GOT3 (cell line): ENCODE measurements around the gene SIDT2.
"Not testable (repeated sequence)": the region's sequence is repeated elsewhere in the genome, so short reads cannot be mapped to it uniquely, and the experiment has no call there.

Experiments
- DNase-seq: peaks from one replicate; lab custom pipeline; 2025; ENCODE audit warnings: mixed read lengths; lab: John Stamatoyannopoulos, UW

SIDT2 gene

DNA sequence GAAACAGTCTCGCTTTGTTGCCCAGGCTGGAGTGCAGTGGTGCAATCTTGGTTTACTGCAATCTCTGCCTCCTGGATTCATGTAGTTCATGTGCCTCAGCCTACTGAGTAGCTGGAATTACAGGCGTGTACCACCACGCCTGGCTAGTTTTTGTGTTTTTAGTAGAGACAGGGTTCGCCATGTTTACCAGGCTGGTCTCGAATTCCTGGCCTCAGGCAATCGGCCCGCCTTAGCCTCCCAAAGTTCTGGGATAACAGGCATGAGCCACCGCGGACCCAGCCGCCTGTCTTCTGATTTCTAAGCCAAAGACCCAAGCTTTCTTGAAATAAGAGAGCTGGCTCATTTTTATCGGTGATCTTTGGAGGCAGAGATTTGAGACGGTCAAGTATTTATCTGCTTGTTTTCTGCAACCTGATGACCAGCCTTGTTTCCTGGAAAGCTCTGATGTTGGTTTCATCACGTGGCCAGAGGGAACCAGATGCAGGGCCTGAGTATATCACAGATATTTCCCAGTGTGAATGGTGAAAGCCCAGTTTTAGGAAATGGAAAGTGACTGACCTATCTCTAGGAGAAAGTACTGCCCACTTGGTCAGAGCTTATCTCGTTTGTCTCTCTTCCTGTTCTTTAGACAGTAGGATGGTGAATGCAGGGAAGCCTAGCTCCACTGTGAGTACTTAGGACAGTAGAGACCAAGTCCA lies 5.7 kb upstream of the SIDT2 start:
- DNase-seq = no peak

DNA sequence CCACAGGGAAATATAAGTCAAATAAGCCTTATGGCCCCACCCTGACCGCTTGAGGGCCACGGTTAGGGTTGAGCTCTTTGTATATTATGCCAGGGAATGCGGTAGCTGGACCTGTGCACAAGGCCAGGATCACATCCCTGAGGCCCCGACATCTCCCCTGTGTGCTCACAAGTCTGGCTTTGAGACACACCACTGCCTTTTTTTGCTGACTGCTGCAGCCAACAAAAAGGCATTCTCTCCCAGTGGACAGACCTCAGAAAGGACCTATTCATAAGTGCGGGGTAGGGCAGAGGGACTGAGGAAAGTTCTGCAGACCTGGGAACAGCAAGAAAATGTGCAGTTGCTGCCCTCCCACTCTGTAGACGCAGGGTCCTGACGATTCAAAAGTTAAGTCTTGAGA lies 3.4 kb upstream of the SIDT2 start:
- DNase-seq = no peak

DNA sequence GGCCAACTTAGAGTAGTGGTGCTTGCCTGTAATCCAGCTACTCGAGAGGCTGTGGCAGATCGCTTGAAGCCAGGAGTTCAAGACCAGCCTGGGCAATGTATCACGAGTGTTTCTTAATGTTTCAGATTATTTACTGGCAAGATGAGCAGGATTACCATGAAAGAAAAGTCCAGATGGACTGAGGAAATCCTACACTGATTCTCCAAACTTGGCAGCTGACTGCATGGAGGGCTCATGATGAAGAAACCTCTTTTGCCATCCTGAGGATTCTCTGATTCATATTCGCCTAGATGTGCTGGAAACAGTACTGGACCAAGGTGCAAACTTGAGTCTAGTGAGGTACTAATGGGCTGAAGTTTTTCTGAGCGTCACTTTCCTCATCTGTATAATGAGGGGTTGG lies 2.8 kb upstream of the SIDT2 start:
- DNase-seq = no peak

DNA sequence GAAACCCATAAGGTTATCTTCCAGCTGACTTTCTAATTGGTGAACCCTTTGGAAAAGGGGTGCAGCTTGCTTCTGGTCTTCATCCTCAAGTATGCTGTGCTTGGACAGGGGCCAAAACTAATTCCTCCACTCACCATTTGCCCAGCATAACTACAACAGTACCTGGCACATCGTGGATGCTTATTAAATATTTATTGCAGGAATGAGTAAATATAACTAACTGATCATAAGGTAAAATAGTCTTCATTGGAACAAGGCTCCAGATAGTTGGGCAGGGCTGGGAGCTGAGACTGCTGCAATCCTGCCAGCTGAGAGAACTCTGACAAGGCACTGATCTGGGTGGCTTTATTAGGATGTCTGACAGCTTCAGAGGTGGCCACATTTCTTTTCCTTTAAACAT lies 2.4 kb upstream of the SIDT2 start:
- DNase-seq = no peak

DNA sequence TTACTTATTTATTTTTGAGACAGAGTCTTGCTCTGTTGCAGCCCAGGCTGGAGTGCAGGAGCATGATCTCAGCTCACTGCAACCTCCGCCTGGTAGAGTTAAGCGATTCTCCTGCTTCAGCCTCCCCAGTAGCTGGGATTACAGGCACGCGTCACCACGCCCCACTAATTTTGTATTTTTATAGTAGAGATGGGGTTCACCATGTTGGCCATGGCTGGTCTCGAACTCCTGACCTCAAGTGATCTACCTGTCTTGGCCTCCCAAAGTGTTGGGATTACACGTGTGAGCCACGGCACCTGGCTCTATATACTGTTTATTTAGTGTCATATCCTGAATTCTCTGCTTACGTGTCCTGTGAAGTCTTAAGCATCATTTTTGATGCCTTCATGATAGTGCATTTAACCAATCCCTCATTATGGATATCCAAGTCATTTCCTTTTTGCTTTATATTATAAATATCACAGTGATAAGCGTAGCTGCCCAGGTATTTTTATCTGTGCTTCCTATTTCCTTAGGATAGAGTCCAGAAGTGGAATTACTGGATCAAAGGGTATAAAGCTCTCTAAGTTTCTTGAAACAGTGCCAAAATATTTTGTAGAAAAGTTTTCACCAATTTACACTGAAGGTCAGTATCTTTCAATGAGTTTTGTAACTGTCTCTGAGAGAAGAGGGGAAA lies 871 bp upstream of the SIDT2 start:
- no peak for DNase-seq

DNA sequence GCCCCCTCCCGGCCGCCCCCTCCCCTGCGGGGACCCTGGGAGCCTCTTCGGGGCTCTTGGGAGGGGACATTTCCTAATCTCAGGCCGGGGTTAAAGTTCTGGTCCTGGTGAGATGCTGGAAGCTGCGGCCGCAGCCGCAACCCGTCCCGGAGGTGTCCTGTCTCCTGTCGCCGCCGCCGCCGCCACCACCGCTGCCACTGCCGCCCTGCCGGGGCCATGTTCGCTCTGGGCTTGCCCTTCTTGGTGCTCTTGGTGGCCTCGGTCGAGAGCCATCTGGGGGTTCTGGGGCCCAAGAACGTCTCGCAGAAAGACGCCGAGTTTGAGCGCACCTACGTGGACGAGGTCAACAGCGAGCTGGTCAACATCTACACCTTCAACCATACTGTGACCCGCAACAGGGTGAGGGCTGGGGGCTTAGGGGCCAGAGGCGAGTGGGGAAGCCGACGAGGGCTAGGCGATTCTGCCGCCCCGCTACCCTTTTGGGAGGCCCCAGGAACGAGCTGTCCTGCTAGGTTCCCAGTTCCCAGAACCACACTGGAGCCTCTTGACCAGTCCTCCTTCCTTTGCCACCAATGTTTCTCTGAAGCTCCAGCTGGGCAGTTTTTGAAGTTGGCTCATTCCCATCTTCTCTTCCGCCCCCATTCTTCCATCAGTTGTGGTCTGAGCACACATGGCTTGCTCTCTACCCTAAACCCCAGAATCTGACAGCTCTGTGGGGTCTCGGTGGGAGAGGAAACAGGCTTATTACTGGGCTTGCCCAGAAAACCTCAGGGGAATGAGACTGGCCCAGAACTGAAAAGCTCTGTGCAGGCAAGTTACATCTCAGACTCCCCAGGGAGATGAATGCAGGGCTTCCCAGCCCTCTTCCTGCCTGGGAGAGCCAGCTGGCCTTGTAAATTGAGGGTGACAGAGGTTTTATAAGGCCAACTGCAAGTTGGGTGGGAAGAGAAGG lies 781 bp downstream of the SIDT2 start:
- DNase-seq = no peak

DNA sequence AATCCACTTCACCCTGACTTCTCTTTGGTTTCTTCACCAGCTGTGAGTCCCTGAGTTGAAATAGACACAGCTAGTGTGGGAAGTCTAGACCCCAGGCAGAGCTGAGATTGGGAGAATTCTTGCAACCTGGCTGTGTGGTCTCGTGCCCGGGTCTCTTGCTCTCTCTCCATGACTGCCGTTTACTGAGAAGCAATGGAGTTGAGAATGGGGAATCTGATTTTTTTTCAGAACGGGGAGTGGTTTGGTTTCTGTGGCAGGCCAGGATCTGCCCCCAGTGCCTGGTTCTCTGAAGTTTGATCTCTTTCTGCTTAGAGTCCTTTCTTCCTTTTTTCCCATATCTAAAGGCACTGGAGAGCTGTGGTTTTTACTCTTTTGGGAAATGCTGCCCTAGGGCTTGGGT lies 1.5 kb downstream of the SIDT2 start:
- no peak for DNase-seq

DNA sequence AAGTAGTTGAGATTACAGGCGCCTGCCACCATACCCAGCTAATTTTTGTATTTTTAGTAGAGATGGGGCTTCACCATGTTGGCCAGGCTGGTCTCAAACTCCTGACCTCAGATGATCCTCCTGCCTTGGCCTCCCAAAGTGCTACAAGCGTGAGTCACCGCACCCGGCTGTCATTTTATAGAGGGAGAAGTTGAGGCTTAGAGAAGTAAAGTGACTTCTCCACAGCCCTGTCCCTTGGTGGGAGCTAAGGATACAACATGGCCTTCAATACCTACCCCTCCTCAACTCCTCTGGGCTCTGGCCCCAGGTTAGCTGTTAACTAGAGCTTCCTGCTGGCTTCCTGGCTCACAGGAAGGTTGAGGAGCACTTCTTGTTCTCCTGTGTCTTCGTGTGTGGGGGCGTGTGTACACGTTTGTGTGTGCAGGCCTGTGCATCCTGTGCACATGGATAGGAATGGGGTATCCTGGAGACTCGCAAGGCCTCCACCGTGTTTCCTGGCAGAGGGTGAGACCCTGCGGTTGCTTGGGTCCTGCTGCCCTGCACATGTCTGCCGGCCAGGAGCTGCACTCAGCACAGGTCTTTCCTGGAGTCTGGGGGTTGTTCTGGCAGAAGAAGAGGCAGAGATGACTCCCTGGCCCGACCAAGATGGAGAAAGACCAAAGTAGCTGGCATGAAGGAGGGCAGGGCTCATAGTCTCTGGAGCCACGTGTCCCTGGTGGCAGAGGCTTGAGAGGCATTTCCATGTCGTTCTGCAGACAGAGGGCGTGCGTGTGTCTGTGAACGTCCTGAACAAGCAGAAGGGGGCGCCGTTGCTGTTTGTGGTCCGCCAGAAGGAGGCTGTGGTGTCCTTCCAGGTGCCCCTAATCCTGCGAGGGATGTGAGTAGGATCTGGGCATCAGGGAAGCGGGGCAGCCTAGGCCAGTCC lies 2.4 kb downstream of the SIDT2 start:
- no peak for DNase-seq

DNA sequence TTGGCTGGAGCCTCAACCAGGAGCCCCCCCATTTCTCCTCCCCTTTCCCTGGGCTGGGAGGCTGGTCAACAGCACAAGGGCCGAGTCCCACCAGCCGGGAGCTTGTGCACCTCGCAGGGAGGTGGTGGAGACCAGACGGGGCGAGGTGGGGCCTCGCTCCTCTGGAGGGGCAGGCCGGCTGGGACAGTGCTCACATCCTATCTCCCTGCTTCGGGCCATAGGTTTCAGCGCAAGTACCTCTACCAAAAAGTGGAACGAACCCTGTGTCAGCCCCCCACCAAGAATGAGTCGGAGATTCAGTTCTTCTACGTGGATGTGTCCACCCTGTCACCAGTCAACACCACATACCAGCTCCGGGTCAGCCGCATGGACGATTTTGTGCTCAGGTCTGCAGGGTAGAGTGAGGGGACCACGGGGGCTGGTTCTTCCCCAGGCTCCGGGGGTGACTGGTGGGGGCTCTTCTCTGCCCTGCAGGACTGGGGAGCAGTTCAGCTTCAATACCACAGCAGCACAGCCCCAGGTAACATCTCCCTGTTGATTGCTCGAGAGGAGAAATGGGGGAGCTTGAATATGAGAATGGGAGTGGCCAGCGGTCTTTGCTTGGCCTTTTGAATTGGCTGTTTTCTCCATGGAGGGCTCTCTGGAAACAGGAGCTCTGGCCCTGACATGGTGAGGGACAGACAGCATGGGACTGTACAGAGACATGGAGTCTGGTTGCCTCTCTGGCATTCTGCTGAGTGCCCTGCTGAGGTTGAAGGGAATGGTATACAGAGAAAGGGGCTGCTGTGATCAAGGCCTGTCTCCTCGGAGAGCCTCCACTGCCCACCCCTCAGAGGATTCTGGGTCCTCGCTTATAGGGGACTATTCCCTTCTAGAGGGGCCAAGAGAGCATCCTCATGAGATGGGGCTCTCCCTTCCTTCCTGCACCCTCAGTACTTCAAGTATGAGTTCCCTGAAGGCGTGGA lies 3.3 kb downstream of the SIDT2 start:
- no peak for DNase-seq

DNA sequence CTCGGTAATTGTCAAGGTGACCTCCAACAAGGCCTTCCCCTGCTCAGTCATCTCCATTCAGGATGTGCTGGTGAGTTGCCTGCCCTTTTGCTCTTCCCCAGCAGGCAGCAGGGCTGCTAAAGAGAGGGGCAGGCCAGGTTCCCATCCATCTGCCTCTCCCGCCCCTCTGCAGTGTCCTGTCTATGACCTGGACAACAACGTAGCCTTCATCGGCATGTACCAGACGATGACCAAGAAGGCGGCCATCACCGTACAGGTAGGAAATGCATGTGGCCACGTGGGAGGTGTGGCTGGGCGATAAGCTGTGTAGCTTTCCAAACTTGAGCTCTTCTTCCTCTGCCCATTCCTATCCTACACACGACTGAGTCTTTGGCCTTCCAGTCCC lies 4.0 kb downstream of the SIDT2 start:
- no peak for DNase-seq

DNA sequence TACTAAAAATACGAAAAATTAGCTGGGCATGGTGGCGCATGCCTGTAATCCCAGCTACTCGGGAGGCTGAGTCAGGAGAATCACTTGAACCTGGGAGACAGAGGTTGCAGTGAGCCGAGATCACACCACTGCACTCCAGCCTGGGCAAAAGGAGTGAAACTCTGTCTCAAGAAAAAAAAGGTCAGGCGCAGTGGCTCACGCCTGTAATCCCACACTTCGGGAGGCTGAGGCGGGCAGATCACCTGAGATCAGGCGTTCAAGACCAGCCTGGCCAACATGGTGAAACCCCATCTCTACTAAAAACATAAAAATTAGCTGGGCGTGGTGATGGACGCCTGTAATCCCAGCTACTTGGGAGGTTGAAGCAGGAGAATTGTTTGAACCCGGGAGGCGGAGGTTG lies 4.6 kb downstream of the SIDT2 start:
- DNase-seq = not testable (repeated sequence)

DNA sequence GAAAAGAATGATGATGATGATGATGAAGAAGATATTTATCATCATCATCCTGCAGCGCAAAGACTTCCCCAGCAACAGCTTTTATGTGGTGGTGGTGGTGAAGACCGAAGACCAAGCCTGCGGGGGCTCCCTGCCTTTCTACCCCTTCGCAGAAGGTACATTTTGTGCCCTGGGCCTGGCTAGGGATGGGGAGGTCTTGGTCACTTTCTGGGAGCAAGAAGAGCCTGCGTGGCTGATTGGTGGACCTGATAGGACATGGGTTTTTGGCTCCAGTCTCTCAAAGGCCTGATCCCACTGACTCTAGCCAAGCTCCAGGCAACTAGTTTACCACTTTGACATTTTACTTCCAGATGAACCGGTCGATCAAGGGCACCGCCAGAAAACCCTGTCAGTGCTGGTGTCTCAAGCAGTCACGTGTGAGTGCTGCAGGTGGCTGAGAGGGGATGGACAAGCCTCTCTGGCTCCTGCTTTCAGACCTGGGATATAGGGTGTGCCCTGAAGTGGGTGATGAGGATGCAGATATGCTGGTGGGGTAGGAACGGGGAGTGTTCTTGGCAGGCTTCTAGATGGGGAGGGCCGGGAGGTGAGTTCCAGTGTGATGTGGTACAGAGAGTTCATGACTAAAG lies 5.3 kb downstream of the SIDT2 start:
- DNase-seq = no peak

DNA sequence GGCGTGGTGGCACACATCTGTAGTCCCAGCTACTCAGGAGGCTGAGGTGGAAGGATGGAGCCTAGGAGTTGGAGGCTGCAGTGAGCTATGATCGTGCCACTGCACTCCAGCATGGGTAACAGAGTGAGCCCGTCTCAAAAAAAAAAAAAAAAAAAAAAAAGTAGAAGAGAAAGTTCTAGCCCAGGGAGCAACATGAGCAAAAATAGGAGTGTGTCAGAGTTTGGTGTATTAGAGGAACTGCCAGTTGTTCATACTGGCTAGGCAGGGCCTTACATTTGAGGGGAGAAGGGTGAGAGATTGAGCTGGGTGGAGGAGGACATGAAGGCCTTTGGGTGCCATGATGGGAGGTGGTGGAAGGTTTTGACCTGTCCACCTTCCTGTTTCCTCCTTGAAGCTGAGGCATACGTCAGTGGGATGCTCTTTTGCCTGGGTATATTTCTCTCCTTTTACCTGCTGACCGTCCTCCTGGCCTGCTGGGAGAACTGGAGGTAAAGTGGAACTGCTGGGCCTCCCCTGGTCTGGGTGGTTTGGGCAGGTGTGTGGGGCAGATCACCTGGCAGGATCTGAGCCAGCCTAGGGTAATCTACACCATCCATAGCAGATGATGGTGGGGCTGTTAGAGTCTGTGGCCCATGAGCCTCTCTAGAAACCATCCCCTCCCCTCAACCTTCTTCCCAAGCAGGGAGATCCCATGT lies 7.3 kb downstream of the SIDT2 start:
- DNase-seq = no peak

DNA sequence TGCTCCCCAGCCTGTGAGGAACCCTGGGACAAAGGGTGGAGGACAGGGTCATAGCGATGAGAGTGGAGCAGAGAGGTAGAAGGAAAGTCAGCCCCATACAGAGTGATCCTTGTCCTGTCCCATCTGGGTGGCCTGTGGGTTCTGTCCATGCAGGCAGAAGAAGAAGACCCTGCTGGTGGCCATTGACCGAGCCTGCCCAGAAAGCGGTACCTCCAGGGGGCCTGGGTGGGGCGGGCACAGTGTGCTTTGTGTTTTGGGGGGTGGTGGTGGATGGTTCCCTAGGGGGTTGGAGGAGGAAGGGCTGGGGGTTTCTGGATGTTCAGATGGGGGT lies 7.9 kb downstream of the SIDT2 start:
- DNase-seq = no peak

DNA sequence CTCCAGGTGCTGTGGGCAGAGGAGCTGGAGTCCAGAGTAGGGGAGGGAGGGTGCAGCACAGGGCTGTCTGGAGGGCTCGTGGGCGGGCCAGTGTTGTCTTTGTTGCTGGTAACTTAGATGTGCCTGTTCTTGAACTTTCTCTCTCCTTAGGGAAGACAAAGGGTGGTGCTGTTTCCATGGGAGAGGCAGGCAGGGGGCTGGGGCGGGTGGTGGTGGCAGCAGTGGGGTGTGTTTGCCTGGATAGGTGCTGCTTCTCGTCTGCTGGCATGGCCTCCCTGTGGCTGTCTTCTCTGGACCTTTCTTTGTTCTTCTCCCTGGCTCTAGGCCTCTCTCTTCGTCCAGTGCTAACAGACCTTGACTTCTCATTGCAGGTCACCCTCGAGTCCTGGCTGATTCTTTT lies 8.5 kb downstream of the SIDT2 start:
- DNase-seq = no peak

DNA sequence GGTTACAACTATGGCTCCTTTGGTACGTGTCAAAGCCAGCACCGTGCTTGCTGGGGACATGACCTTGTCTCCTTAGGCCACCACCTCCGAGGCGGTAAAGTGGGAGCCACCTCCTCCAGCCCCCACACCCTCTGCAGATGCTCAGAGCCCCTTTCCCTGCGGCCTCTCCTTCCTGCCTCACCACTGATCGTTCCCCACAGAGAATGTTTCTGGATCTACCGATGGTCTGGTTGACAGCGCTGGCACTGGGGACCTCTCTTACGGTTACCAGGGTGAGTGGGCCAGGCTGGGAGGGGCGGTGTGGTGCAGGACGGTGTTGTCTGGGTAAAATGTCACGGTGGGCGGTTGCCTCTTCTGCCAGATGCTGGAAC lies 8.9 kb downstream of the SIDT2 start:
- no peak for DNase-seq

DNA sequence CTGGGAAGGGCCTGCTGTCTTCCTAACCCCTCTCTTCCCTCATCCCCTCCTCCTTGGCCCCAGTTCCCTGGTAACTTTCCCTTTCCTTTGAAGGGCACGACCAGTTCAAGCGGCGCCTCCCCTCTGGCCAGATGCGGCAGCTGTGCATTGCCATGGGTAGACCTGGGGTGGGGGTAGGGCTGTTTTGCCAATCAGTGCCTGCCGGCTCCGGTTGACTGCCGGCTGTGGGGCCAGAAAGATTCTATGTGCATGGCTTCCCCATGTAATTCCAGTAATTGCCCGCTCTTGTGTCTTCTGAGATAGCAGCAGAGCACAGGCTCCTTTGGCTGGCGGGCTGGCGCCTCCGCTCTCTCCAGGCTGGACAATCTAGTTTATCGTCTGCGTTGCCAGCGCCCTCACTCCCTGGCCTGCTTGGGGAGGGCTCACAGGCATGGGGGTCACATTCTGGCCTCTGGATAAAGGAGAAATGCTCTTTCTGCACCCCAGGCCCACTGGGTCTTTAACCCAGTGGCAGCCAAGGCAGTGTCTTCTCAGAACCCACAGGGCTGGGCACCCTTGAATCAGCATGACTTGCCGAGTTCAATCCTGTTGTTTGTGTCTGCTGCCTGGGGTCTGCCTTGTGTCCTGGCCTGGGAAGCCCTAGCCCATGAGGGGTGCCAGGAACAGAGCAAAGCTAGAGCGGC lies 9.4 kb downstream of the SIDT2 start:
- no peak for DNase-seq

DNA sequence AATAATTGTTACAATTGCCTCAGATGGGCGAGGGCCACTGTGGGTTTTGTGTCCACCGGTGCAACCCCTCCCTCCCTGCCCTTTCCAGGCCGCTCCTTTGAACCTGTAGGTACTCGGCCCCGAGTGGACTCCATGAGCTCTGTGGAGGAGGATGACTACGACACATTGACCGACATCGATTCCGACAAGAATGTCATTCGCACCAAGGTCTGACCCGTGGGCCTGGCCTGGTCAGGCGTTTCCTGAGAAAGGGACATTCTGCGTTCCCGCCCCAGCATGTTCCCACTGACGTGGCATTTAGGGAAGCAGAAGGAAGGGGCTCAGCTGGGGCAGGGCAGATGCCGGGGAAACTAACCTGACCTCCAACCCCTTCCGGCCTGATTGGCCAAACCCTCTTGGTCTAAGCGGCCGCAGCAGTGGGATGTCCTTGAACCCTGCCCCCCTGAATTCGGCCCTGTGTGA lies 10.1 kb downstream of the SIDT2 start:
- DNase-seq = no peak
